D721Med (cell line): ENCODE measurements around the gene TTC29.

Experiments
- DNase-seq: peaks from one replicate; pipeline ENCODE4 v3.0.0; 2011; ENCODE audit warnings: low spot score; ENCODE audit not compliant: insufficient read length
- FAIRE-seq: peaks from 2 replicates; lab custom pipeline; 2011; peaks lifted over from hg19 to GRCh38; lab: Jason Lieb, UNC
- TF ChIP-seq, protein P1 (sequence below): IDR thresholded peaks from 2 replicates; pipeline ENCODE4 v1.5.1; 2012; ENCODE audit warnings: mild to moderate bottlenecking, control low read depth; ENCODE audit not compliant: insufficient read depth; ENCODE audit errors: missing control alignments

The TTC29 gene, protein sequence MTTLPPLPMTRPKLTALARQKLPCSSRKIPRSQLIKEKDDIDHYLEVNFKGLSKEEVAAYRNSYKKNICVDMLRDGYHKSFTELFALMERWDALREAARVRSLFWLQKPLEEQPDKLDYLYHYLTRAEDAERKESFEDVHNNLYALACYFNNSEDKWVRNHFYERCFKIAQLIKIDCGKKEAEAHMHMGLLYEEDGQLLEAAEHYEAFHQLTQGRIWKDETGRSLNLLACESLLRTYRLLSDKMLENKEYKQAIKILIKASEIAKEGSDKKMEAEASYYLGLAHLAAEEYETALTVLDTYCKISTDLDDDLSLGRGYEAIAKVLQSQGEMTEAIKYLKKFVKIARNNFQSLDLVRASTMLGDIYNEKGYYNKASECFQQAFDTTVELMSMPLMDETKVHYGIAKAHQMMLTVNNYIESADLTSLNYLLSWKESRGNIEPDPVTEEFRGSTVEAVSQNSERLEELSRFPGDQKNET

DNA sequence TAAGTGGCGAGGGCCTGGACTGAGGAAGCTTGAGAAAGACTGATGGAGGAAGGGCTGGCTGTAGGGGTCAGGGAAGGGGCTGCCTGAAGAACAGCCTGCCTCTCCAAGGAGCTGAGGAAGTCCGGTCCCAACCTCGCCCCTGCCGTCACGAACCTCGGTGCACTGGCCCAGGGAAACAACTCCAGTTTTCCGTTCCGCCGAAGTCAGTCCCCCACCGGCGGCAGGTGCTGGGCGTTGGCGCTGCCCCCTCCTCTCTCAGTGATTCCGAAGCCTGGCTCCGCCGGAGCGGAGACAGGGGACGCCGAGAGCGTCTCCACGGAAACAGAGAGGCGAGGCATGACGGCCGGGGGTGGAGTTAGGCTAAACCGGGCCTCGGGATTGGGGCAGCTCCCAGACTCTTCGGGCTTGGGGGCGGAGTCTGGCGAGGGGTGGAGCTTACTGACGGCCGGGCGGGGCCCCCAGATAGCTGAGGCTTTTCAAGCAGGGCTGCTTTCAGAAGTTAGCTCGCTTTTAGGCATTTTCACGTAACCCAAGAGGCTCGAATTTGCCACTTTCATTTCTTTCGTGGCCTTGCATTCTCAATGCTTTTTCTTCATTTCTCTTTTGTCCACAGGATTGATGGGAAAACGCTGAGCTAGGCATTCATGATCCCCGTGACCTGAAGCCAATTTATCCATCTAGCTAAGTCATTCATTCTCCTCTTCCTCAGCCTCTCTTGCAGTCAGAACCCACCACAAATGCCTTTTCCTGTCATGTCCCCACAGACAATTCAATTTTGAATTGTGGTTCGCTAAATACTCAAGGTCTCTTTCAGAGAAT lies at the start of gene TTC29:
Gene TTC29, minus strand, starts transcription at position 309 of the 819 bp plus-strand sequence. CDS start 5,969 bp downstream, outside the sequence.
- FAIRE-seq, result no peak
- TF ChIP-seq, protein P1, sequence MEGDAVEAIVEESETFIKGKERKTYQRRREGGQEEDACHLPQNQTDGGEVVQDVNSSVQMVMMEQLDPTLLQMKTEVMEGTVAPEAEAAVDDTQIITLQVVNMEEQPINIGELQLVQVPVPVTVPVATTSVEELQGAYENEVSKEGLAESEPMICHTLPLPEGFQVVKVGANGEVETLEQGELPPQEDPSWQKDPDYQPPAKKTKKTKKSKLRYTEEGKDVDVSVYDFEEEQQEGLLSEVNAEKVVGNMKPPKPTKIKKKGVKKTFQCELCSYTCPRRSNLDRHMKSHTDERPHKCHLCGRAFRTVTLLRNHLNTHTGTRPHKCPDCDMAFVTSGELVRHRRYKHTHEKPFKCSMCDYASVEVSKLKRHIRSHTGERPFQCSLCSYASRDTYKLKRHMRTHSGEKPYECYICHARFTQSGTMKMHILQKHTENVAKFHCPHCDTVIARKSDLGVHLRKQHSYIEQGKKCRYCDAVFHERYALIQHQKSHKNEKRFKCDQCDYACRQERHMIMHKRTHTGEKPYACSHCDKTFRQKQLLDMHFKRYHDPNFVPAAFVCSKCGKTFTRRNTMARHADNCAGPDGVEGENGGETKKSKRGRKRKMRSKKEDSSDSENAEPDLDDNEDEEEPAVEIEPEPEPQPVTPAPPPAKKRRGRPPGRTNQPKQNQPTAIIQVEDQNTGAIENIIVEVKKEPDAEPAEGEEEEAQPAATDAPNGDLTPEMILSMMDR, result no peak
- peak; percentile 59 for DNase-seq

DNA sequence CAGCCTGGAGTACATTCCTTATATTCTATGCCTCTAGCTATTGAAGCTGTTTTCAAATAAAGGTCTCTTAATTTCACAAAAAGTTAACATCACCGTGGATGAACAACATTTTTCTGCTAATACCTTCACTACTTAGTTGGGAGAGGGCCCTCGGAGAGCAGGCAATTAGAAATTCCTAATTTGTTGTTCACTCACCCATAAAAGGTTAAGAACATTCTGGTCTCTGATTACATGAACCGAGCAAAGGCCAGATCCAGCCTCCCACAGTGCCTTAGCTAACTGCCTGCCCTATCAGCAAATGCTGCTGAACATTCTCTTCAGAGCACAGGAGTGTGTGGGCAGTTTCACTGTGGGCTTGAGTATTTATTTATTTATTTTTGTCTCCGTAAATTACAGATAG lies 36.0 kb upstream of the TTC29 start:
- TF ChIP-seq, protein P1, result no peak
- DNase-seq, result no peak
- no peak for FAIRE-seq

DNA sequence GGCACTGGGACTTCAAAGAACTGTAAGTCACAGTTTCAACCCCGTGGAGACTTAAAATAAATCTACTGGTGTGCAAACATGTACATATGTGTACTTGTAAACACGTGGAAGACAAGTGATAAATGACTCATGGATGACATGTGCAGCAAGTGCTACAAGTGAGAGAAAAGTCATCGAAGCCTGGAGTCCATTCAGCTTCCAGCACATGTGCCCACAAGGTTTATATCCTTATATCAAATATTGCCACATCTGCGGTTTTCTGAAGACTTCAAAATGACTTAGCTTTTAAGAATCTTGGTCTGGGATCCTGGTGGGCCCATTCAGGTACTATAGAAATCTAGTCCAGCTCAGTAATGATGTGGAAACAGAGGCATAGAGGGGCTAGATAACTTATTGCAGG lies 33.0 kb upstream of the TTC29 start:
- DNase-seq (no peak), FAIRE-seq (peak; percentile 75)
- TF ChIP-seq, protein P1, result no peak

DNA sequence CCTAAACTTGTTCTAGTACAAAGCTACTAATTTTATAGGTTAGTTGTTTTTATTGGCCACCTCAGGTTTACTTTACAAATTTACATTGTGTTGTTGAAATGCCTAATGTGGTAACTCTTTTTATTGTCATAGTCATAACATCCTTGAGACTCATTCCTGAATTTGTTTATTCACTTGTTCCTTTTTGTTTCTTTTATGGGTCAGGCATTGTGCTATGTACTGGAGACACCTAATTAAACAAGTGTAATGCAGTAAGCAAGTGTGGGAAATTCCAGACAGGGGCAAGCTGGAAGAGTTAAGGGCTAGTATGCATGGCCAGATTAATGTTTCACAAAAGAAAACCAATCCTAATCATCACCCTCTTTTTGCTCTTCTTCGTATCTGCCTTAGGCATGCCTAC lies 30.5 kb upstream of the TTC29 start:
- TF ChIP-seq, protein P1, result no peak
- FAIRE-seq (no peak), DNase-seq (no peak)

DNA sequence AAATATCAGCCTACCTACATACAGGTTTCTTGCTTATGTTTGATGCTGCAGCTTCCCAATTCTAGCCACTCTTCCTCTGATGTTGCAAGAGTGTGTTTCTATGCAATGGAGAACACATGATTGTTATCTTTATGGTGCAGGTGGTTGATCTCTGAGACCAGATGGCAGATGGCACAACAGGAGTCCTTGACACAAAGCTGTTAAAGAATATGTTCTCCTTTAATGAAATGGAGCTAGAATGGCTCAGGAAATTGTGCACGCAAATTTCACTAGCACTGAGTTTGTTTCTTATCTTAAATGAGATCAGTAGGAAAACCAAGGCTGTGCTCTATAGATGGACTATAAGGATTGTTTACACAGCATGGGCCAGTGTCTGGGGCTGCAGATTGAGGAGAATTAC lies 29.9 kb upstream of the TTC29 start:
- TF ChIP-seq, protein P1, result no peak
- DNase-seq, result no peak
- FAIRE-seq, result peak; percentile 89

DNA sequence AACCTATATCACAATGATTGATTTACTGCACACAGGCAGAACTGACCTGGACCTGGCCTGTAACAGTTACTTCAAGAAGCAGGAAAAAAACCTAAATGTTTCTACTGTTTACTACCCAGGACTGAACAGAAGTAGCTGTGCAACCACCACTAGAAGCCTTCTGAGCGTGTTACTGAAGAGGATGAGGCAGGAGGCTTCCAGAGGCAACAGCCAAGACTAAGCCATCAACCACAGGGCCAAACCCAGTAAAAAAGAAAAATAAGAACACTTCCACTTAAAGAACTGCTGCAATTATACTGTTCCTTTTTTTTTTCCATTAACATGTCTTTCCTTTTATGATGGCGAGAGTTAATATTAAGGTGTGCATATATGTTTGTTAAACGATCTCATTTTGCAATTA lies 29.4 kb upstream of the TTC29 start:
- TF ChIP-seq, protein P1, result no peak
- no peak for FAIRE-seq
- no peak for DNase-seq

DNA sequence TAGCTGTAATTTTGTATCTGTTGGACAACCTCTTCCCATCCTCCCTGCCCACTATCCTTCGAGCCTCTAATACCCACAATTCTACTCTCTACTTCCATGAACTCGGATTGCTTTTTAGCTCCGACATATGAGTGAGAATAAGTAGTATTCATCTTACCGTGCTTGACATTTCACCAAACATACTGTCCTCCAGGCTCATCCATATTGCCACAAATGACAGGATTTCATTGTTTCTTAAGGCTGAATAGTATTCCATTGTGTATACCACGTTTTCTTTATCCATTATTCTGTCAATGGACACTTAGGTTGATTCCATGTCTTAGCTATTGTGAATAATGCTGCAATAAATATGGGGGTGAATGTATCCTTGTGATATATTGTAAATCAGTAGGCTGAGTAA lies 26.4 kb upstream of the TTC29 start:
- FAIRE-seq, result no peak
- TF ChIP-seq, protein P1, result no peak
- DNase-seq, result no peak
